Osteocyte (in vitro differentiated cells): Measurements from ENCODE around the gene ZNF784. TPM values are rescaled to one million over a fixed set of nuclear protein-coding genes. Genes with fewer than 3 reads are reported as not detected.

Experiments used
- DNase-seq: peaks from one replicate; pipeline ENCODE4 v3.0.0; 2021; ENCODE audit warnings: mixed read lengths; ENCODE audit not compliant: unreplicated experiment; ENCODE audit errors: extremely low spot score
- H3K27ac Mint-ChIP-seq: one replicate; pipeline ENCODE4 v1.8.0; 2021; ENCODE audit warnings: mild to moderate bottlenecking, mixed read lengths; ENCODE audit not compliant: unreplicated experiment
- H3K27me3 Mint-ChIP-seq: one replicate; pipeline ENCODE4 v1.8.0; 2021; ENCODE audit warnings: mixed read lengths; ENCODE audit not compliant: unreplicated experiment
- H3K36me3 Mint-ChIP-seq: one replicate; pipeline ENCODE4 v1.8.0; 2021; ENCODE audit warnings: mixed read lengths; ENCODE audit not compliant: unreplicated experiment
- H3K4me1 Mint-ChIP-seq: one replicate; pipeline ENCODE4 v1.8.0; 2021; ENCODE audit warnings: mixed read lengths; ENCODE audit not compliant: unreplicated experiment
- H3K4me3 Mint-ChIP-seq: one replicate; pipeline ENCODE4 v1.8.0; 2021; ENCODE audit warnings: mild to moderate bottlenecking, moderate library complexity, mixed read lengths; ENCODE audit not compliant: unreplicated experiment
- H3K9me3 Mint-ChIP-seq: one replicate; pipeline ENCODE4 v1.8.0; 2021; ENCODE audit warnings: mixed read lengths; ENCODE audit not compliant: unreplicated experiment
- CTCF ChIP-seq: fragments of 200-600 bp; sonication (generic); IDR thresholded peaks from 2 replicates; pipeline ENCODE4 v1.5.0; 2021; ENCODE audit warnings: antibody characterized with exemption, mild to moderate bottlenecking, moderate library complexity
- total RNA-seq: library from RNA; stranded (reverse); gene quantifications from 2 replicates; pipeline ENCODE4 v1.2.1, GENCODE V29; 2021

Gene ZNF784
- total RNA-seq, 1 donor from 2014 or later: 9.6 TPM

GRCh38 chr19:55638864-55639359 is 14.5 kb upstream of the ZNF784 start:
- H3K27ac Mint-ChIP-seq: peak overlapping the region; percentile 71

GRCh38 chr19:55637534-55637933 is 13.2 kb upstream of the ZNF784 start:
- Mint-ChIP-seq H3K9me3 (no peaks in the 10 kb centered on the region), H3K27me3 (no peaks in the 10 kb centered on the region), H3K36me3 (peaks cover 10% of the 10 kb centered on the region), H3K4me3 (no peak overlapping the region), H3K27ac (no peak overlapping the region), H3K4me1 (peaks cover 59% of the 10 kb centered on the region)
- no peak for DNase-seq
- no peak for TF ChIP-seq CTCF

More at GRCh38 chr19:55638864-55639359, 14.5 kb upstream of the ZNF784 start:
- peak overlapping the region; percentile 46 for H3K4me3 Mint-ChIP-seq
- H3K36me3 Mint-ChIP-seq: peaks cover 10% of the 10 kb centered on the region
- no peak for DNase-seq
- H3K9me3 Mint-ChIP-seq: no peaks in the 10 kb centered on the region
- peak; percentile 60 for TF ChIP-seq CTCF
- H3K27me3 Mint-ChIP-seq: no peaks in the 10 kb centered on the region
- peaks cover 67% of the 10 kb centered on the region for H3K4me1 Mint-ChIP-seq

GRCh38 chr19:55636723-55637122 is 12.4 kb upstream of the ZNF784 start:
- Mint-ChIP-seq H3K4me1 (peaks cover 58% of the 10 kb centered on the region), H3K27ac (peak overlapping the region; percentile 99)

GRCh38 chr19:55635856-55636440 is 11.6 kb upstream of the ZNF784 start:
- no peak for TF ChIP-seq CTCF
- Mint-ChIP-seq H3K4me3 (peak overlapping the region; percentile 100), H3K9me3 (no peaks in the 10 kb centered on the region), H3K36me3 (peaks cover 10% of the 10 kb centered on the region), H3K4me1 (peaks cover 55% of the 10 kb centered on the region), H3K27me3 (no peaks in the 10 kb centered on the region), H3K27ac (peak overlapping the region; percentile 99)
- DNase-seq: no peak

More at GRCh38 chr19:55636723-55637122, 12.4 kb upstream of the ZNF784 start:
- H3K4me3 Mint-ChIP-seq: peak overlapping the region; percentile 100
- no peak for TF ChIP-seq CTCF
- H3K36me3 Mint-ChIP-seq: peaks cover 10% of the 10 kb centered on the region
- H3K27me3 Mint-ChIP-seq: no peaks in the 10 kb centered on the region
- H3K9me3 Mint-ChIP-seq: no peaks in the 10 kb centered on the region
- no peak for DNase-seq

GRCh38 chr19:55635334-55635717 is 11.0 kb upstream of the ZNF784 start:
- peaks cover 52% of the 10 kb centered on the region for H3K4me1 Mint-ChIP-seq

More at GRCh38 chr19:55635334-55635717, 11.0 kb upstream of the ZNF784 start:
- no peak for TF ChIP-seq CTCF
- DNase-seq: no peak
- H3K9me3 Mint-ChIP-seq: no peaks in the 10 kb centered on the region
- no peaks in the 10 kb centered on the region for H3K27me3 Mint-ChIP-seq
- H3K27ac Mint-ChIP-seq: peak overlapping the region; percentile 99
- peak overlapping the region; percentile 100 for H3K4me3 Mint-ChIP-seq
- peaks cover 10% of the 10 kb centered on the region for H3K36me3 Mint-ChIP-seq
